SK-N-SH treated with all-trans-retinoic acid at 6 μM for 48 hours (cell line): ENCODE measurements around the gene TIMM21.

Experiments used
- ATAC-seq: fragments of 200-7000 bp; cut with Tn5 transposase; 3 replicates; pipeline ENCODE4 v1.9.1; 2020; ENCODE audit warnings: mild to moderate bottlenecking, moderate library complexity
- ARNTL ChIP-seq: fragments of 450-650 bp; formaldehyde crosslinking; IDR thresholded peaks from 2 replicates; pipeline ENCODE4 v1.5.0; 2020; ENCODE audit warnings: low read depth, mild to moderate bottlenecking, moderate library complexity, borderline replicate concordance
- BACH2 ChIP-seq: fragments of 250-450 bp; sonication (Bioruptor Pico); IDR thresholded peaks from 2 replicates; pipeline ENCODE4 v1.9.0; 2021; ENCODE audit warnings: mild to moderate bottlenecking, borderline replicate concordance
- CREB5 ChIP-seq: fragments of 250-450 bp; sonication (Bioruptor Pico); IDR thresholded peaks from 2 replicates; pipeline ENCODE4 v1.5.1; 2020; ENCODE audit warnings: low read depth, mild to moderate bottlenecking, moderate library complexity
- CSRNP3 ChIP-seq: fragments of 250-450 bp; sonication (Bioruptor Pico); IDR thresholded peaks from 2 replicates; pipeline ENCODE4 v1.5.1; 2021; ENCODE audit warnings: mild to moderate bottlenecking, moderate library complexity
- GLIS3 ChIP-seq: fragments of 250-450 bp; sonication (Bioruptor Pico); IDR thresholded peaks from 2 replicates; pipeline ENCODE4 v1.5.0; 2020; ENCODE audit warnings: mild to moderate bottlenecking, moderate library complexity
- PATZ1 ChIP-seq: fragments of 250-450 bp; sonication (Bioruptor Pico); IDR thresholded peaks from 2 replicates; pipeline ENCODE4 v1.8.0; 2020; ENCODE audit warnings: mild to moderate bottlenecking, moderate library complexity, borderline replicate concordance
- POU6F1 ChIP-seq: fragments of 250-450 bp; sonication (Bioruptor Pico); IDR thresholded peaks from 2 replicates; pipeline ENCODE4 v1.8.0; 2021; ENCODE audit warnings: low read depth, mild to moderate bottlenecking, moderate library complexity, borderline replicate concordance
- RARB ChIP-seq: fragments of 250-450 bp; sonication (Bioruptor Pico); IDR thresholded peaks from 2 replicates; pipeline ENCODE4 v1.8.0; 2021; ENCODE audit warnings: mild to moderate bottlenecking, moderate library complexity
- ZC3H10 ChIP-seq: fragments of 250-450 bp; sonication (Bioruptor Pico); IDR thresholded peaks from 2 replicates; pipeline ENCODE4 v1.5.1; 2021; ENCODE audit warnings: mild to moderate bottlenecking, moderate library complexity
- ZFP30 ChIP-seq: fragments of 450-650 bp; formaldehyde crosslinking; IDR thresholded peaks from 2 replicates; pipeline ENCODE4 v1.5.0; 2022; ENCODE audit warnings: mild to moderate bottlenecking, moderate library complexity
- ZNF565 ChIP-seq: fragments of 450-650 bp; formaldehyde crosslinking; conservative IDR thresholded peaks from 2 replicates; pipeline ENCODE4 v1.5.0; 2020; ENCODE audit warnings: low read depth, mild to moderate bottlenecking, moderate library complexity
- ZNF70 ChIP-seq: fragments of 450-650 bp; formaldehyde crosslinking; IDR thresholded peaks from 2 replicates; pipeline ENCODE4 v1.5.0; 2020; ENCODE audit warnings: mild to moderate bottlenecking, moderate library complexity
- TF ChIP-seq, protein P1 (sequence below): fragments of 250-450 bp; sonication (Bioruptor Pico); IDR thresholded peaks from 2 replicates; pipeline ENCODE4 v1.5.0; 2020; ENCODE audit warnings: mild to moderate bottlenecking, moderate library complexity

TIMM21 gene

DNA sequence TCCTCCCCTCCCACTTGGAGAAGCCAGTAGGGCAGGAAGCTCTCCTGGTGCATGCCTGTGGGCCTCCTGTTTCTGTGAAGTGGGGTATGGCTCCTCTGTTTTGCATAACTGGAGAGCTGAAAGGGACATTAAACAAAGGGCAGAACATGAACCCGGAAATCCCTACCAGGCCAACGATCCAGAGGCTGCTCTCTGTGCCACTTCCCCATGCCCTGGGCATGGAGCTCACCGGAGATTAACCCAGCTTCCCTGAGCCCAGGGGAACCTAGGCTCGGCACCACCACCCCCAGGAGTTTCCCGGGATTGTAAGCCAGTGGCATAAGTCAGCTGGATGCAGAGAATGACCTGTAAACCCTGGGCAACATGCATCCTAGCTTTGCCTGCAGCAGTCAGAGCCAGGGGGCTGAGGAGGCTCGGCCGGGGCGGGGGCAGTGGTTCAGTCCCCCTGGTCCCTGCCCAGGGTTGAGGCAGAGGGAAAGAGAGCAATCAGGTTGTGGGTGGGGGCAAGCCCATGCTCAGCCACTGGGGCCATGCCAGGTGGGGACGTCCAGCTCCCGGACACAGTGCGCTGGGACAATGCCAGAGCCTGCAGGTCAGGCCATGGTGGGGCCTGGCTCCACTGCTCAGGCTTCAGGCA is 49.5 kb downstream of the TIMM21 start (continued):
- TF ChIP-seq PATZ1 (CRISPR knock-in tag) (no peak), BACH2 (CRISPR knock-in tag) (no peak), ARNTL (CRISPR knock-in tag) (no peak), ZFP30 (CRISPR knock-in tag) (no peak), ZNF565 (CRISPR knock-in tag) (no peak), GLIS3 (CRISPR knock-in tag) (no peak), ZNF70 (CRISPR knock-in tag) (no peak), RARB (CRISPR knock-in tag) (no peak), CREB5 (CRISPR knock-in tag) (no peak)

- ATAC-seq, result no peak
Observed at GRCh38 chr18:74198453-74198852, 50.1 kb downstream of the TIMM21 start.

More at GRCh38 chr18:74198453-74198852, 50.1 kb downstream of the TIMM21 start:
- TF ChIP-seq CSRNP3 (CRISPR knock-in tag) (no peak), CREB5 (CRISPR knock-in tag) (no peak), PATZ1 (CRISPR knock-in tag) (no peak), GLIS3 (CRISPR knock-in tag) (no peak), ZC3H10 (CRISPR knock-in tag) (no peak), POU6F1 (CRISPR knock-in tag) (no peak)
- TF ChIP-seq, protein P1, sequence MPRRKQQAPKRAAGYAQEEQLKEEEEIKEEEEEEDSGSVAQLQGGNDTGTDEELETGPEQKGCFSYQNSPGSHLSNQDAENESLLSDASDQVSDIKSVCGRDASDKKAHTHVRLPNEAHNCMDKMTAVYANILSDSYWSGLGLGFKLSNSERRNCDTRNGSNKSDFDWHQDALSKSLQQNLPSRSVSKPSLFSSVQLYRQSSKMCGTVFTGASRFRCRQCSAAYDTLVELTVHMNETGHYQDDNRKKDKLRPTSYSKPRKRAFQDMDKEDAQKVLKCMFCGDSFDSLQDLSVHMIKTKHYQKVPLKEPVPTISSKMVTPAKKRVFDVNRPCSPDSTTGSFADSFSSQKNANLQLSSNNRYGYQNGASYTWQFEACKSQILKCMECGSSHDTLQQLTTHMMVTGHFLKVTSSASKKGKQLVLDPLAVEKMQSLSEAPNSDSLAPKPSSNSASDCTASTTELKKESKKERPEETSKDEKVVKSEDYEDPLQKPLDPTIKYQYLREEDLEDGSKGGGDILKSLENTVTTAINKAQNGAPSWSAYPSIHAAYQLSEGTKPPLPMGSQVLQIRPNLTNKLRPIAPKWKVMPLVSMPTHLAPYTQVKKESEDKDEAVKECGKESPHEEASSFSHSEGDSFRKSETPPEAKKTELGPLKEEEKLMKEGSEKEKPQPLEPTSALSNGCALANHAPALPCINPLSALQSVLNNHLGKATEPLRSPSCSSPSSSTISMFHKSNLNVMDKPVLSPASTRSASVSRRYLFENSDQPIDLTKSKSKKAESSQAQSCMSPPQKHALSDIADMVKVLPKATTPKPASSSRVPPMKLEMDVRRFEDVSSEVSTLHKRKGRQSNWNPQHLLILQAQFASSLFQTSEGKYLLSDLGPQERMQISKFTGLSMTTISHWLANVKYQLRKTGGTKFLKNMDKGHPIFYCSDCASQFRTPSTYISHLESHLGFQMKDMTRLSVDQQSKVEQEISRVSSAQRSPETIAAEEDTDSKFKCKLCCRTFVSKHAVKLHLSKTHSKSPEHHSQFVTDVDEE, result no peak
